GM20000 (cell line): ENCODE measurements around the gene NADSYN1.

Experiments used
- DNase-seq: peaks from one replicate; pipeline ENCODE4 v3.0.0; 2012; ENCODE audit warnings: low spot score
- CTCF ChIP-seq: IDR thresholded peaks from 2 replicates; pipeline ENCODE4 v1.5.1; 2012; ENCODE audit warnings: mild to moderate bottlenecking, control low read depth; ENCODE audit errors: extremely low read depth, missing control alignments

NADSYN1 gene

GRCh38 chr11:71461696-71462095 is 8.7 kb downstream of the NADSYN1 start:
- TF ChIP-seq CTCF = no peak
- no peak for DNase-seq

- no peak for DNase-seq
Observed at GRCh38 chr11:71462726-71463125, 9.7 kb downstream of the NADSYN1 start.

GRCh38 chr11:71463331-71464211 is 10.6 kb downstream of the NADSYN1 start:
- DNase-seq = no peak
- no peak for TF ChIP-seq CTCF

More at GRCh38 chr11:71462726-71463125, 9.7 kb downstream of the NADSYN1 start:
- TF ChIP-seq CTCF = no peak

- DNase-seq = no peak
- no peak for TF ChIP-seq CTCF
Observed at GRCh38 chr11:71465054-71465453, 12.1 kb downstream of the NADSYN1 start.

GRCh38 chr11:71466358-71466757 is 13.4 kb downstream of the NADSYN1 start:
- no peak for TF ChIP-seq CTCF
- no peak for DNase-seq

GRCh38 chr11:71467164-71467563 is 14.2 kb downstream of the NADSYN1 start:
- DNase-seq = no peak
- no peak for TF ChIP-seq CTCF

GRCh38 chr11:71470946-71471345 is 17.9 kb downstream of the NADSYN1 start:
- no peak for DNase-seq
- no peak for TF ChIP-seq CTCF
